HG02610 (cell line): ENCODE data around the gene SPDYE16.
"Not testable (repeated sequence)": the region's sequence is repeated elsewhere in the genome, so short reads cannot be mapped to it uniquely, and the experiment has no call there.

Source experiments
- ATAC-seq: cut with Tn5 transposase; IDR thresholded peaks from one replicate; pipeline ENCODE4 v1.9.1; 2021; ENCODE audit warnings: mild to moderate bottlenecking, moderate library complexity; ENCODE audit not compliant: unreplicated experiment

Gene SPDYE16

DNA sequence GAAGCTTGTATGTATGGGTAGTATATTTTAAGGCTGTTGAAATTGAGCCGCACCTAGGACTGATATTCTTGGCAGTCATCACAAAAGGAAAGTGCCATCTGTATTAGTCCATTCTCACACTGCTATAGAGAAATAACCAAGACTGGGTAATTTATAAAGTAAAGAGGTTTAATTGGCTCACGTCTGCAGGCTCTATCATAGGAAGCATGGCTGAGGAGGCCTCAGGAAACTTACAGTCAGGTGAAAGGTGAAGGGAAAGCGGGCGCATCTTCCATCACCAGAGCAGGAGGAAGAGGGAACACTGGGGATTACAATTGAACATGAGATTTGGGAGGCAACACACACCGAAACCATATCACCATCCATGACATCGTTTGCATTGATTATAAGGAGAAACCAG, 8.9 kb upstream of the SPDYE16 start:
- not testable (repeated sequence) for ATAC-seq

DNA sequence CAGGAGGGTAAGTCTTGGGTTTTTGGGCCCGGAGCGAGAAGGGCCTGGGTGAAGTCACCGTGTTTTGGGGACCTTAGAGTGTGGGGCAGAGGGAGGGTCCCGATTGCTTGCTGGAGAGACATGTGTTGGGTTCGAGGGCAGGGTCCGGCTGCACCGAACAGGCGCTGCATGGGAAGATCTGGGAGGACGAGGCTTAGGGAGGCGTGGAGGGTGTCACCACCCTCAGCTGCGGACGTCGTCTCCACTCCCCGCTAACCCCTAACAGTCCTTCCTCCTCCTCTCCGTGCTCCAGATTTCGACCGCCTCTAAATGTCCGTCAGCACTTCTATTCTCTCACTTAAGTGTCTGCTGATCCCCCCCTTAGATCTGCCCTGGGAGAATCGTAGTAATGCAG, 6.8 kb upstream of the SPDYE16 start:
- ATAC-seq, result not testable (repeated sequence)

DNA sequence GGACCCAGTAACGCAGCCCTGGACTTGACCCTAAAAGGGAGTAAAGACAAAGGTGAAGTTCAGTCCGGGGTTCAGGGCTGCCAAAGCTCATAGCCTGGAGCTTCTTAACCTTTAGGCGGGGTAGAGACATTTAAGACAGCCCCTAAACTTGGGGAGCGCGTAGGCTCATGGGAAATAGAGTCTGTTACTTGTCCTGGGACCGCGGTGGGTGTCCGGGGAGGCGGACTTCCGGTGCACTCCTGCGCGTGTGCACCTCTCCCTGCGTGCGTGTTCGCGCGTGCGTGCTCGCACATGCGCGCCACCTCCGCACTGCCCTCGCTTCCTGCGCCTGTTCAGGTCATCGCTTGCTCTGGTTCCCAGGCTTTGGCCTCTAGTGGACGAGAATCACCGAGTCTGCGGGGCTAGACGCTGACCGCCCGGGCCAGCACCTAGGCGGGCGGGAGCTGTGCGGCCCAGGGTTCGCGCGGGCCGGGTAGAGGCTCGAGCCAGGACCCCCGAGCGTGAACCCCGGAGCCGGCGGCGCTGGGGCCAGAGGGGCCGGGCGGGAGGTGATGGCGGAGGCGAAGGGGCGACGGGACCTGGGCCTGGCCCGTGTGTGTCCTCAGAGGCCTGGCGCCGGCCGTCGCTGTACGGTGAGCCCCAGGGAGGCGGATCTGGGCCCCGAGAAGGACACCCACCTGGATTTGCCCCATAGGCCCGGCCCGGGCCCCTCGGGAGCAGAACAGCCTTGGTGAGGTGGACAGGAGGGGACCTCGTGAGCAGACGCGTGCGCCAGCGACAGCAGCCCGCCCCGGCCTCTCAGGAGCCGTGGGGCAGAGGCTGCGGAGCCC, 6.1 kb upstream of the SPDYE16 start:
- ATAC-seq, result peak; percentile 100

DNA sequence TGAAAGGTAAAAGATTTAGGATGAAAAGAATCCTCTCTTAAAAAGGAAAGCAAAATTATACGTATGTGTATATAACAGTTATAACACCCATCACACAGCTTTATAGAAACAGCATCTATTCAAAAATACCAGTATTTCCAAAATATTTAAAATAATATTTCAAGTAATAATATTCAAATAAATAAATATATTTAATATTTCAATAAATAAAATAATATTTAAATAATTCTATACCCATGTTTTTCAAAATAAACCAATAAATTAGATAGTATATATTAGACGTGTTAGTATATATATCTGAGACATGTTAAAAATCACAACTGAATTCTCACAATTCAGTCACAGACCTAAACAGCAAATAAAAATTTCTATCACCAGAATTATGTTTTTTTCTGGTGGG, 11.5 kb downstream of the SPDYE16 start:
- ATAC-seq, result not testable (repeated sequence)

DNA sequence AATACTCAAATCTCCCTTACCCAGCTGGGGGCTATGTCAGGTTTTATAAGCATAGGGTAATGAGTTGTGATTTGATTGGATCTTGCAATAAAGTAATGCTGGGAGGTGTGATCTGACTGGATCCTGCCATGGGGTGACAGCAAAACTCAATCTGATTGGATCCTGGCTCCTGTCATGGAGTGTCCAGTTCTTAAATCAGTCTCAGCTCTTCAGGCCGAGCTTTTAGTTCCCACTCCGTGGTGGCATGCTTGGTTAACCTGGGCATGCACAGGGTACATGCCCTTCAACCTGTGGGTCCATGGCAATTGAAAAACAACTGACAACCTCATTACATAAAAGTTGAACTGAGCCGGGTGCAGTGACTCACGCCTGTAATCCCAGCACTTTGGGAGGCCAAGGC, 16.9 kb downstream of the SPDYE16 start:
- ATAC-seq, result not testable (repeated sequence)

DNA sequence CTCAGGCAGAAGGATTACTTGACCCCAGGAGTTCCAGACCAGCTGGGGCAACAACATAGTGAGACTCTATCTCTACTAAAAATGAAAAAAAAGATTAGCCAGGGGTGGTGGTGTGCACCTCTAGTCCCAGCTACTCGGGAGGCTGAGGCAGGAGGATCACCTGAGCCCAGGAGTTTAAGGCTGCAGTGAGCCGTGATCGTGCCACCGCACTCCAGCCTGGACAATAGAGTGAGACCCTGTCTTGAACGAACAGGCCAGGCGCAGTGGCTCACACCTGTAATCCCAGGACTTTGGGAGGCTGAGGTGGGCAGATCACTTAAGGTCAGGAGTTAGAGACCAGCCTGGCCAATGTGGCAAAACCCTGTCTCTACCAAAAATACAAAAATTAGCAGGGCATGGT, 26.2 kb downstream of the SPDYE16 start:
- ATAC-seq, result not testable (repeated sequence)

DNA sequence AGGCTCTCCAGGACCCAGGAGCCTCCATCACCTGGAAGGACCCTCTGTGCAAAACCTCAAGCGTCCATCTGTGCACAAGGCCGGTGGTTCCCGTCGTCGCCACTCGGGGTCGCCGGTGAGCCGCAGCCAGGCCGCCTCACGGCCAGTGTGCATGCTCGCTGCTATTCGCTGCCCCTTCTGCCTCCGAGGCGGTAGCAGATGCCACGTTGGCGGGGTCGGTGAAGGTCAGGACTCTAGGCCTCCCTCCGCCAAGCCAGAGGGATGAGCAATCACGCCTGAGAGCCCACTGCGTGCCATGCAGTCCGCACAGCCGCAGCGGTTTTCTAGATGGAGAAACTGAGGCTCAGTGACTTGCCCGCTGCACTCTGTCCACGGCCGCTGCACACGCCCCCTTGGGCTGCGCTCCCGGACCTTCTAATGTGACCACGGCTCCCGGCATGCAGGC, 27.1 kb downstream of the SPDYE16 start:
- no peak for ATAC-seq

DNA sequence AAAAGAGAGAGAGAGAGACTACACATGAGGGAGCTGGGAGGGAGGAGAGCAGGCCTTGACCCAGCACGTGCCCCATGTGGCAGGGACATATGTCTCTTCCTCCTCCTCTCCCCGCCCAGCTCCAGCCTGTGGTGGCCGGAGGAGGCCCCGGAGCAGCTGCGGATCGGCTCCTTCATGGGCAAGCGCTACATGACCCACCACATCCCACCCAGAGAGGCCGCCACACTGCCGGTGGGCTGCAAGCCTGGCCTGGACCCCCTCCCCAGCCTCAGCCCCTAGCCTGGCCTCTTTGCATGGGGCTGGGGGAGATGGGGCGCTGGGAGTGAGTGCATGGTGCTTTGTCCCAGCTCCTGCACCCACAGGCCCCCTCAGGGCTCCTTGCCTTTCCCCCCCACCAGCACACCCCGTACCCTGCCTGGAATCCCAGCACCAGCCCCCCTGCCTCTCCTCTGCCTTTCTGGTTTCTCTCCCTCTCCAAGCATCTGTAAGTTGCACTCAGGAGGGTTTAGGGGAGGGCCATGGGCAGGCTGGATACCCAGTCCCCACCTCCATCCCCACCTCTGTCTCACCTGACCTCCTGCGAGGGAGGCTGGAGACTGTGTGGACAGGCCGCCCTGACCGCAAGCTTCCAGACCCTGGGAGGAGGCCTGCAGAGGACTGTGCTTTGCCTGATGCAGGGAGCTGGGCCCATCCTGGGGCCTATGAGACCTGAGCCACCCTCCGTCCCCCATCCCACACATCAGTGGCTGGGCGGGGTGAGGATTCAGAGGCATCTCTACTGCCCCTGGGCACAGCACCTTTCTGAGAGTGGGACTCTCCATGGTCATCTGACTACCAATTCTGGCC, 27.9 kb downstream of the SPDYE16 start:
- no peak for ATAC-seq

DNA sequence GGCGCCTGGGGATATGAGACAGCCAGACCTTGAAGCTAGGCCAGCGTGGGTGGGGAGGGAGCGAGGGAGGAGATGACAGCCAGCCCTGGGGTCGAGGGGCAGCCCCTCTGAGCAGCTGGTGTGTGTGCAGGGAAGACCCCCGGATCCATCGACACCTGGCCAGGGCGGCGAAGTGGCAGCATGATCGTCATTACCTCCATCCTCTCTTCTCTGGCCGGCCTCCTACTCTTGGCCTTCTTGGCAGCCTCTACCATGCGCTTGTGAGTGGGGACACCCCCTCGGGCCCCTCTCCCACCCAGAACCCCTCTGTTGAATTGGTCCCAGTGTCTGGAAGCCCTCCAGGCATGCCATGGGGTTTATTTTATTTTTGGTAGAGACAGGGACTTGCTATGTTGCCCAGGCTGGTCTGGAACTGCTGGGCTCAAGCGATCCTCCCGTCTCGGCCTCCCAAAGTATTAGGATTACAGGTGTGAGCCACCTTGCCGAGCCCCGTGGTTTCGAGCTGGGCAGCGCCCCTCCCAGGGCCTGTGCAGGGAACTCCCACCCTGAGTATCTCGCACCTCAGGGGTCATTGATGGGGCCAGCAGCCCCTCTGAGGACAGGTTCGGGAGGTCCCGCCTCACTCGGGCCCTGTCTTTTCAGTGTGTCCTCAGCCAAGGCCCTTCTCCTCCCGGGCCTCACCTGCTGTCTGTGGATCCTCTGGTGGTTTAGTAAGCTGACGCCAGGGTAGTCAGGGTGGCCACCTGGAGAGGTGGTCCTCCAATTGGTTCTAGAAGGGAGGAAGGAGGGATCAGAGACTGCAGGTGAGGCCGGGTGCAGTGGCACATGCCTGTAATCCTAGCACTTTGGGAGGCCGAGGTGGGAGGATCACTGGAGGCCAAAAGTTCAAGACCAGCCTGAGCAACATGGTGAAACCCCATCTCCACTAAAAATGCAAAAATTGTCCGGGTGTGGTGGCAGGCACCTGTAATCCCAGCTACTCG, 29.0 kb downstream of the SPDYE16 start:
- ATAC-seq, result no peak

DNA sequence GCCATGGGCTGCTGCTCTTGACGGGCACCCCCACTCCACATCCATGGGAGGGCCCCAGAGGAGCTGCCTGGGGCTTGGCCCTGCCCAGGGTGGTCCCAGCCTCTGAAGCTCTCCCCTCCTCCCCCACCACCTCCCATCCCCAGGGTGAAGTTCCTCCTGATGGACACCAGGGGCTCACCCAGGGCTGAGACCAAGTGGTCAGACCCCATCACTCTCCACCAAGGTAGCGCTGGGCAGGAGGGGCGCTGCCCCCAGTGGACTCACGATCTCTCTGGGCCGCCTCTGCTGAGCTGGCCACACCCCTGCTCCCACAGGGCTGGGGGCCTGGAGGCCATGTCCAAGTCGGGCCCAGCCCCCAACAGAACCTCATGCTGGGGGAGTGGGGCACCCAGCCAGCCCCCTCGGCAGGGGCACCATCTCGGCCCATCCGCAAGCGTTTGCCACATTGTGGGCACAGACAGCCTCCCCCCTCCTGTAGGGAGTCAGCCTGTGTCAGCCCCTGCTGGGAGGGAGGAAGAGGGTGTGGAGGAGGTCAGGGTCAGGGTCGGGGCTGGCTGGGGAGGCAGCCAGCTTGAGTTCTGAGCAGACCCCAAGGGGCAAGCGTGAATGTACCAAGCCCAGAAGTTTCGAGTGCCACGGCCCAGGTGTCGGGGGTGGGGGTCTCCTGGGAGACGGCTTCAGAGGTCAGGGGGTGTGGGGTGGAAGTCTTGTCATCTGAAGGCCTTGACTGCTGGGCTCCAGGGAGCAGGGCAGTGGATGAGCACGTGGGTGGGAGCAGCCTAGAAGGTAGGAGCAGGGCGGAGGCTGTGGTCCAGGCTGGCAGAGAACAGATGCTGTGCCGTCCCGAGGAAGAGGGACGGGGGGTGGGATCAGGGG, 29.9 kb downstream of the SPDYE16 start:
- no peak for ATAC-seq

DNA sequence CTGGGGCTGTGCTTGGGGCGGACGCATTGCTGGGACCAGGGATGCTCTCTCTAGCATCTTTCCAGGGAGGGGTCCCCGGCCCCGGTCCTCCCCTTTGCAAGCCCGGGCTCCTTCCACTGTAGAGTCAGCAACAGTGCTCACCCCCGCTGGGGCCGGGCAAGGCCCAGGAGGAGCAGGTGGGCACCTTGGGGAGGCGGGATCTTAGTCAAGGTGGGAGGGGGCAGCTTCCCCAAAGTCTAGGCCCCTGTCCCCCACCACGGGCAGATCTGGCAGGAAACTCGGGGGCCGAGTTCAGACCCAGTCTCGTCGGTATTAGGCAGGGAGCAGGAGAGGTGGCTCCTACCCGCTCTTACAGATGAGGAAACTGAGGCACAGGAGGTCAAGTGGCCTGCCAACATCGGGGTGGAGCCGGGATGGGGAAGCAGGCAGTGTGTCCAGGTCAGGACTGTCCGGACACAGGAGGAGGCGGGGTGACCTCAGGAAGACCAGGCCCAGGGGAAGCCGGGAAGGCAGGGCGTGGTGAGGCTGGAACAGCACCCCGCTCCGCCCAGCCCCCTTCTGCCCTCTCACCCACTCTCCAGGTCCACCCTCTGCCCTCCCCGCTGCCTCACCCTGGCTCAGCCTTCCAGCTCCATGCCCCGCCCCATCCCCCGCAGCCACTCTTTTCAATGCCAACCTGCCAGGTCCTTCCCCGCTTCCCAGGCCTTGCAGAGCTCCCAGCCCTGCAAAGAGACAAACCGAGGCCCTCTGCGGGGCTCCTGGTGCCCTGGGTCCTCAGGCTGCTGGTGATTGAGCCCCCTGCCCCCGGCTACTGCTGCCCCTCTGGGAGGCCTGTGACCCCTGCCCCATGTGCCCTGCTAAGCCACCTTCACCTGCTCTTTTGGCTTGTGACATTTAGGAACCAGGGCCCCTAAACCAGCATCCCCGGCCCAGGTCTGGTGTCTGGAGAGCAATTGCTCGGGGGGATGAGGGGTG, 30.9 kb downstream of the SPDYE16 start:
- not testable (repeated sequence) for ATAC-seq

DNA sequence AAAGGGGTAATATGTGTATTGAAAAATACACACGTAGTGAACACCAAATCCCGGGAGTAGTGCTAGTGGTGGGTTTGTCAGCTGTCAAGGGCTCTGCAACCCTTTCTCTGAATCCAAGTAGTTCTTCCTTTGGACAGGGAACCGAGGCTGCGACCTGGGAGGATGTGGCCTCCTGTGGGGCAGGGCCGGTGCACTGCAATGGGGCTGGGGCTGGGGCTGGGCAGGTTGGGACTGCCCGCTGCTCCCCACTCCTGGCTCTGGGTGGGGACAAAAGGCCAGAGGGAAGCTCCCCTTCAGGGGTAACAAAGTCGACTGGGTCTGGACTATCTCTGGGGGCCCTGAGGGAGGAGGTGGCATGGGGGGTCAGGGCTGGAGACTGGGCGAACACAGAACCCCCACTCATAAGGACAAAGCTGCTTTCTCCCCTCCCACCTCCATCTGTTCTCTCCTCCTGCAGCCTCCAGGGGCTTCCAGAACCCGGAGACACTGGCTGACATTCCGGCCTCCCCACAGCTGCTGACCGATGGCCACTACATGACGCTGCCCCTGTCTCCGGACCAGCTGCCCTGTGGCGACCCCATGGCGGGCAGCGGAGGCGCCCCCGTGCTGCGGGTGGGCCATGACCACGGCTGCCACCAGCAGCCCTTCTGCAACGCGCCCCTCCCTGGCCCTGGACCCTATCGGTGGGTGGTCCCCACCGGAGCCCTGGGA, 31.7 kb downstream of the SPDYE16 start:
- ATAC-seq, result not testable (repeated sequence)

DNA sequence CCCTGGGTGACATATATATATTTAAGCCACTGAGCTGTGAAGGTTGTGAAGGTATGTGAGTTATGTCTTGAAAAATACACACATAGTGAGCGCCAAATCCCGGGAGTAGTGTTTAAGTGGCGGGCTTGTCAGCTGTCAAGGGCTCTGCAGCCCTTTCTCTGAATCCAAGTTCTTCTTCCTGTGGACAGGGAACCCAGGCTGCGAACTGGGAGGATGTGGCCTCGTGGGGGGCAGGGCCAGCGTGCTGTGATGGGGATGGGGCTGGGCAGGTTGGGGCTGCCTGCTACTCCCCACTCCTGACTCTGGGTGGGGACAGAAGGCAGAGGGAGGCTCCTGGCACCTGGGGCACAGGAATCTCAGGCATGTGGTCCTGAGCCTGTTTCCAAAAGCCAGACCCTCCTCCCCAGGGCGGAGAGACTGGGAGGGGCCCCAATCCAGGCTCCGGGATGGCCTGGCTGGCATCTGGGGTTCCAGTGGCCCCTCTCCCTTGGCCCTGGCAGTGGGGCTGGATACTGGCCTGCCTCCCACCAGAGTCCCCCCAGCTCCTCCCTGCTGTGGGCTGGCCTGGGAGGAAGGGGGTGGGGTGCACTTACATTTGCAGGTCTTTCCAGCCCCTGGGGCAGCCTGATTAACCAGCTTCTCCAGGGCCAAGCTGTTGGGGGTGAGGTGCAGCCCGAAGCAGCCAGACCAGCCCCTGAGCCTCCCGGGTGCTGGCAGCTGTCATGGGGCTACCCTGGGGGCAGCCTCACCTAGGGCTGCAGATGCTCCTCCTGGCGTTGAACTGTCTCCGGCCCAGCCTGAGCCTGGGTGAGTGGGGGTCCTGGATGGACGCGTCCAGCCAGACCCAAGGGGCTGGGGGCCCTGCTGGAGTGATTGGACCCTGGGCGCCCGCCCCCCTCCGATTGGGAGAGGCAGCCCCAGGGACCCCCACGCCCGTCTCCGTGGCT, 32.9 kb downstream of the SPDYE16 start, which contains the start of gene UPK3B:
UPK3B (plus strand) TSS at position 622 of the 947 bp plus-strand sequence; CDS start at position 723, 101 bp downstream.
- no peak for ATAC-seq

DNA sequence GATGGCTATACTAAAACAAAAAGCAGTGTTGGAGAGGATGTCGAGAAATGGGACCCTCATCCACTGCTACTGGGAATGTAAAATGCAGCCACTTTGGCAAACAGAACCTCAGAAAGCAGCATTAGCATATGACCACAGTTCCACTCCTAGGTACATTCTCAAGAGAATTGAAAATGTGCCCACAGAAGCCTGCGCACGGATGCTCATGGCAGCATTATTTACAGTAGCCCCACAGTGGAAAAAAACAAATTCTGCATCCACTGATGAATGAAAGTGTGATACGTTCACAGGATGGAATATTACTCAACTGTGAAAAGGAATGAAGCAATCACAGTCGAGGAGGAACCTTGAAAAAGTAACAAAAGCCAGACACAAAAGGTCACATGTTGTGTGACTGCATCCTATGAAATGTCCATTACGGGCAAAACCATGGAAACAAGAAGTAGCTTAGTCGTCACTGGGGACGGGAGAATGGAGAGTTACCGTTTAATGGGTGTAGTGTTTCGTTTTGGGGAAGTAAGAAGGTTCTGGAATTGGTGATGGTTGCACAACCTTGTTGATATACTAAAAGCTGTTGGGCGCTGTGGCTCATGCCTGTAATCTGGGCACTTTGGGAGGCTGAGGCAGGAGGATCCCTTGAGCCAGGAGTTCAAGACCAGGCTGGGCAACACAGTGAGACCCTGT, 35.2 kb downstream of the SPDYE16 start:
- ATAC-seq, result no peak

DNA sequence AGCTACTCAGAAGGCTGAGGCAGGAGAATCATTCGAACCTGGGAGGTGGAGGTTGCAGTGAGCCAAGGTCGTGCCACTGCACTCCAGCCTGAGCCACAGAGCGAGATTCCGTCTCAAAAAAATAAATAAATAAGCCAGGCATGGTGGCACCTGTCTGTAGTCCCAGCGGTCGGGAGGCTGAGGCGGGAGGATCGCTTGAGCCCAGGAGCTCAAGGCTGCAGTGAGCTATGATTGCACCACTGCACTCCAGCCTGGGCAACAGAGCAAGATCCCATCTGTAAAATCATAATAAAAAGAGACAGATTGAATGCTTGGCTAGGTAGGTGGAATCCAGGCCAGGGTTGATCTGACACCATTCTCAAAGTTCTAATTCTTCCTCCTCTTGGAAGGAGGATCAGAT, 36.5 kb downstream of the SPDYE16 start:
- not testable (repeated sequence) for ATAC-seq

DNA sequence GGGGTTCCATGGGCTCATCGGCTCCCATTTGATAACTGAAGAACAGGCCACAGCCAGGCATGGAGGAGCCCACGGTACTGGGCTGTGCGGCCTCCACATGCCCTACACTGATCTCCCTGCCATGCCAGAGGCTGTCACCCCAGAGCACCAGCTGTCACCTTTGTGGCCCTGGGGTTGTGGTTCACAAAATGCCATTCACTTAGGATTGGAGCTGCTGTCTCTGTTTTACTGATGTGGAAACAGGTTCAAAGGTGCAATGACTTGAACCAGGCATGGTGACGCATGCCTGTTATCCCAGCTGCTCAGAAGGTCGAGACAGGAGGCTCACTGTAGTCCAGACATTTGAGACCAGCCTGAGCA, 37.0 kb downstream of the SPDYE16 start:
- no peak for ATAC-seq
